GM12801 (cell line): ENCODE data around the gene FKTN.

Experiments used
- TF ChIP-seq, protein P1 (sequence below): IDR thresholded peaks from one replicate; pipeline ENCODE4 v1.5.1; 2011; ENCODE audit warnings: control low read depth; ENCODE audit not compliant: insufficient read length; ENCODE audit errors: extremely low read depth

Gene FKTN

DNA sequence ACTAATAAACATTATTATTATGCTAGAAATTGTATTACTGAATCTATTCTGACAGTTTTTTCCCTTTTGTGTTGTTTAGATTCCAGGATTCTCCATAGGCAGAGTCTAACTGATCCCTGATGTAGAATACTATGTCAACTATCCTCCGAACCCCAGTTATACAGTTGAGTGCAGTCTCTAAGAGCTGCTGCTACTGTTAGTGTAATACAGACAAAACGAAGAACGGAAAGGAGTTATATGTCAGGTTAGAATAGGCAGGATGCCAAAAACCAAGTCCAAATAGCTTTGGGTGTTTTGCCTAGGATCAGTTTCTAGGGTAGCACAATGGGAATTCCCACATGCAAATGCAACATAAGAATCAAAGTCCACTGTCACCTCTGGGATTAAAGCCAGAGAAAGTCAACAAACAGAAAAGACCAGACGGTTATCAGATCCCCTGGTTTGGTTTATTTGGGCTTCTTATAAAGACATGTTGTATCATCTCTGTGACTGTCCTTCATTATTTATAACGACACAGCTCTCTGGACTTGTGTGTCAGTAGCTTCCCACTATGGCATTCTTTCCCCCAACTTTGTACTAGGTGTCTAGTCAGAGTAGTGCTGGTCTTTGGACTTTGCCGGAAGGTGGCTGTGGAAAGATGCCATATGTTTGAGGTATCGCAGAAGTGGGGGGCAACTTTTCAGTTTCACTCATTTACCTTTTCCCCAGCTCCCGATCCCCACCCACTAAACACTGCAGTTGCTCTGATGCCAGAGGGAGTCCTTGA is 121.5 kb downstream of the FKTN start:
- TF ChIP-seq, protein P1, sequence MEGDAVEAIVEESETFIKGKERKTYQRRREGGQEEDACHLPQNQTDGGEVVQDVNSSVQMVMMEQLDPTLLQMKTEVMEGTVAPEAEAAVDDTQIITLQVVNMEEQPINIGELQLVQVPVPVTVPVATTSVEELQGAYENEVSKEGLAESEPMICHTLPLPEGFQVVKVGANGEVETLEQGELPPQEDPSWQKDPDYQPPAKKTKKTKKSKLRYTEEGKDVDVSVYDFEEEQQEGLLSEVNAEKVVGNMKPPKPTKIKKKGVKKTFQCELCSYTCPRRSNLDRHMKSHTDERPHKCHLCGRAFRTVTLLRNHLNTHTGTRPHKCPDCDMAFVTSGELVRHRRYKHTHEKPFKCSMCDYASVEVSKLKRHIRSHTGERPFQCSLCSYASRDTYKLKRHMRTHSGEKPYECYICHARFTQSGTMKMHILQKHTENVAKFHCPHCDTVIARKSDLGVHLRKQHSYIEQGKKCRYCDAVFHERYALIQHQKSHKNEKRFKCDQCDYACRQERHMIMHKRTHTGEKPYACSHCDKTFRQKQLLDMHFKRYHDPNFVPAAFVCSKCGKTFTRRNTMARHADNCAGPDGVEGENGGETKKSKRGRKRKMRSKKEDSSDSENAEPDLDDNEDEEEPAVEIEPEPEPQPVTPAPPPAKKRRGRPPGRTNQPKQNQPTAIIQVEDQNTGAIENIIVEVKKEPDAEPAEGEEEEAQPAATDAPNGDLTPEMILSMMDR, result no peak

DNA sequence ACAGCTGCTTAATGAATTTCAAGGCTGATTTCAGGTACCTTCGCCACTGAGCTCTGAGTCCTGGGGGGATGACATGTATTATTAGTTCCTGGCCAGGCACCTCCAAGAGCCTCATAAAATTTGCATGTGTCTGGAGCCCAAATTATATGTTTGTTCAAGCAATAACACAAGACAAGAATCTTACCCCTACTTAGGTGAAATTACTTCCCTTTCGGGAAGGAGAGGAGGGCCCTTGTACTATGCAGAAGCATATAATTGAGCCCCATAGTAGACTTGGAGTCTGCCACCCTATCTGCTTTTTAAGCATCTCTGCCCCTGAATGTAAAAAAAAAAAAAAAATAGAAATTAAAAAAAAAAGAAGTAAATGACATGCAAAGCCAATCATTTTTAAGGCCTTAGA is 123.4 kb downstream of the FKTN start:
- TF ChIP-seq, protein P1, result no peak

DNA sequence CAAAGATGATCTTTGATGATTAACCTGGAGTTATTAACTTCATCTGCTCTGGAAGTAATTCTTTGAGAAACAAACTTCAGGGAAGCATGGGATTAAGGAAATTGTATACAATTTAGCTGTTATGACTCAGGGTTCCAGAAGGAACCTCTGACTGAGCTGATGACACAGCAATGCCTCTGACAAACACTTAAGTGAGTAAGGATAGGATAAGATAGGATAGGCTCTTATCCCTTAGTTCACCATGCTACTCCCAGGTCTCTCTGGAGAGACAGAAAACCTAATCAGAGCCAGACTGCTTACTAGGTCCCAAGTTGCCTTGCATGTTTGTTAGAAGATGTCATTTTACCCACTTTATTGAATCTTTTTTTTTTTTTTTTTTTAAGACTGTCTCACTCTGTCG is 123.8 kb downstream of the FKTN start:
- TF ChIP-seq, protein P1, result no peak

DNA sequence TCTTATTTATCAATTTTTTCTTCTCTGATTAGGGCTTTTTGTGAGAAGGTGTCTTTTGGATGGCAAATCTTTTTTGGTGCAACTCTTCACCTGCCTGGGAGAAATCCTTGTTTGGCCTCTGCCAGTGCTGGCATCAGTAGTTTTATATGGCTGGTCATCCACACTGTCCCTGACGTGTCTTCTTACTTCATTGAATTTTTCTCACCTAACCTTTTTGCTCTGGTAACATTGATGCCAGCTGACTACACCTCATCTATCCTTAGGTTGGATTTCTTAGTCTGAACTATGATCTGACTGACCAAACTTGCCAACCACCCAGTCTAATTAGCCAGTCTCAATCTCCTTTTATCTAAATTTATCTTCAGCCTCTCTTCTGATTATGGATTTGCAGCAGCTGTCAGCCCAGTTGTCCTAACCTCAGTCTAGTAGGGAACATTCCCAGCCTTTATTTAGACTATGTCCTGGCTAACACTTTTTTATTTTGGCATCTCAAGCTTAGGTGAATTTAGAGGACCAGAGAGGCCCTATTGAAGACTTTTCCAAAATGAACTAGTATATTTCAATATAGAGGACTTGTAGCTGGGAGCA is 125.9 kb downstream of the FKTN start:
- TF ChIP-seq, protein P1, result no peak

DNA sequence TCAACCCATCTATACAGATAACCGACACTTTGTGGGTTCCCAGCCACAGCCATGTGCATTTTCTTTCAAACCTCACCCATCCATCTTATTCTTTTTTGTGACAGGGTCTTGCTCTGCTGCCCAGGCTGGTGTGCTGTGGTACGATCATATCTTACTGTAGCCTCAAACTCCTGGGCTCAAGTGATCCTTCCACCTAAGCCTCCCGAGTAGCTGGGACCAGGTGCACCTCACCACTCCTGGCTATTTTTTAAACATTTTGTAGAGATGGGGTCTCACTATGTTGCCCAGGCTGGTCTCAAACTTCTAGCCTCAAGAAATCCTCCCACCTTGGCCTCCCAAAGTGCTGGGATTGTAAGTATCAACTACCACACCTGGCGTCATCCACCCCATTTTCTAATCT is 129.0 kb downstream of the FKTN start:
- TF ChIP-seq, protein P1, result no peak
